Embryonic facial prominence (tissue), 1 donor: Measurements from ENCODE around the gene VASP.

Experiments used
- DNase-seq: peaks from one replicate; pipeline ENCODE4 v3.0.0-alpha.2; 2016; ENCODE audit errors: extremely low spot score

The VASP gene

DNA sequence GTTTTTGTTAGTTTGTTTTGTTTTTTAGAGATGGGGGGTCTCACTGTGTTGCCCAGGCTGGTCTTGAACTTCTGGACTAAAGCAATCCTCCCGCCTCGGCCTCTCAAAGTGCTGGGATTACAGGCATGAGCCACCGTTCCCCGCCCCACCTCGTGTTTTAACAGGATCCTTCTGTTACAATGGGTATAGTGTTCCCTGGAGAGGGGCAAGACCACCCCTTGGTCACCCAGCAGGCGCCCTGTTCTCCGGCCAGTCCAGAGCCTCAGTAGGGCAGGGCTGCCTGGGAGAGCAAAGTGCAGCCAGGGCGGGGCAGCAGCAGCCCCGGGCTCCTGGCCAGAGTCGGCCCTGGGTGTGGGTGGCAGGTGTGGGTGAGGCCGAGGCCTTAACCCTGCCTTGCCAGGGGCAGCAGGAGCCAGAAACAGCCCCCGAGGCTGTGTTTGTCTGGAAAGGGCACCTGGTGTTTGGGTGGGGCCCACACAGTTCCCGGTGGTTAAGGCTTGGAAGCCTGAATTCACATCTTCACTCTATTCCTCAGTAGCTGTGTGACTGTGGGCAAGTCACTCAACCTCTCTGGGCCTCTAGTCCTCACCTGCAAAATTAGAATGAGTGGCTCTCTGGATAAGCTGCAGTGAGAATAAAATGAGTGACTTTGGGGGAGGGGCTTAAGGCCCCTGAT is 7.2 kb downstream of the VASP start:
- no peak for DNase-seq

GRCh38 chr19:45515081-45515624 is 7.9 kb downstream of the VASP start:
- DNase-seq = no peak

DNA sequence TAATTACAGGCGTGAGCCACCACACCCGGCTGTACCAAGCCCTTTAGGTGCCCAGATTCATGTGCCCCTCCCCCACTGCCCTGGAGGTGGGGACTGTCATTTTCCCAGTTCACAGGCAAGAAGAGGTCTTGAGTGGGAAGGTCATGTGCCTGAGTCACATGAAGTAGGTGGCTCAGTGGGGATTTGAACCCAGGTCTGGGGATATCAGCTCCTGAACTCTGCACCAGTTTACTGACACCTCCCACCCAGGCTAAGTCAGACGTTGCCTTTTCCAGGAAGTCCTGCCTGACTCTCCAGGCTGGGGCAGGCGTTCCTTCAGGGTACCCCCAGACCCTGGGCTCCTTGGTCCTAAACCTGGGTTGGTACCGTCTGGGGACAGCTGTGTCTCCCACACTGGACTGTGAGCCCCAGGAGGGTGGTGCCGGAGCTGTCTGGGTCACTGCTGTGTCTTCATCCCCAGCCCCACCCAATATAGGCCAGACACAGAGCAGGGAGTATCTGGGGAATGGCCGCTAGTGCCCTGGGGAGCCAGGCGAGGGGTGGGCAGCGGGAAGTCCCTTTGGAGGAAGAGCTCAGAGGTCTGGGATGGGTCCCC is 8.6 kb downstream of the VASP start:
- no peak for DNase-seq

GRCh38 chr19:45517238-45517637 is 10.0 kb downstream of the VASP start:
- DNase-seq = no peak

DNA sequence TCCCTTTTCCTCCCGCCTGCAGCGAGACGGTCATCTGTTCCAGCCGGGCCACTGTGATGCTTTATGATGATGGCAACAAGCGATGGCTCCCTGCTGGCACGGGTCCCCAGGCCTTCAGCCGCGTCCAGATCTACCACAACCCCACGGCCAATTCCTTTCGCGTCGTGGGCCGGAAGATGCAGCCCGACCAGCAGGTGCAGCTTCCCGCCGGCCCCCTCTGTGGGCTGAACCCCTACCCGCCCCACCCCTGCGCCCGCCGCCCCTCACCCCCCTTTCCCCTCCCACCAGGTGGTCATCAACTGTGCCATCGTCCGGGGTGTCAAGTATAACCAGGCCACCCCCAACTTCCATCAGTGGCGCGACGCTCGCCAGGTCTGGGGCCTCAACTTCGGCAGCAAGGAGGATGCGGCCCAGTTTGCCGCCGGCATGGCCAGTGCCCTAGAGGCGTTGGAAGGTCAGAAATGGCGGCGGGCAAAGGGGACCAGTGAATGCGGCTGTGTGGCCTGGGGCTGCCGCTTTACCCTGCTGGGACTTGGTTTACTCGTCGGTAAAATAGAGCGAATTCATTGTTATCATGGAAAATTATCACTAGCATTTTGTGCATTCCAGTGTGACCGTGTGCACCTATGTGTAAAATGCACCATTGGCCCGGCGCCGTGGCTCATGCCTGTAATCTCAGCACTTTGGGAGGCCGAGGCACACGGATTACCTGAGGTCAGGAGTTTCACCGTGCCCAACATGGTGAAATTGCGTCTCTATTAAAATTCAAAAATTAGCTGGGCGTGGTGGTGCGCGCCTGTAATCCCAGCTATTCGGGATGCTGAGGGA is 10.6 kb downstream of the VASP start:
- DNase-seq = no peak

DNA sequence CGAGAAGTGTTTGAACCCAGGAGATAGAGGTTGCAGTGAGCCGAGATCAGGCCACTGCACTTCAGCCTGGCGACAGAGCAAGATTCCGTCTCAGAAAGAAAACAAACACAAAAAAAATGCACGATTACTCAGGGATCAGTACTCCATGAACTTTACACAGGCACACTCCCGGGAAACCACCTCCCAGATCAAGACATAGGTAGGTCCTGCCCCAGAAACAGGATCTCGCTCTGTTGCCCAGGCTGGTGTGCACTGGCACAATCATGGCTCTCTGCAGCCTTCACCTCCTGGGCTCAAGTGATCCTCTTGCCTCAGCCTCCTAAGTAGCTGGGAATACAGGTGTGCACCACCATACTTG is 11.2 kb downstream of the VASP start:
- DNase-seq = no peak

GRCh38 chr19:45522010-45522941 is 15.0 kb downstream of the VASP start:
- DNase-seq = no peak

- DNase-seq = peak; percentile 84
Measured at GRCh38 chr19:45523642-45524256, 16.5 kb downstream of the VASP start.

DNA sequence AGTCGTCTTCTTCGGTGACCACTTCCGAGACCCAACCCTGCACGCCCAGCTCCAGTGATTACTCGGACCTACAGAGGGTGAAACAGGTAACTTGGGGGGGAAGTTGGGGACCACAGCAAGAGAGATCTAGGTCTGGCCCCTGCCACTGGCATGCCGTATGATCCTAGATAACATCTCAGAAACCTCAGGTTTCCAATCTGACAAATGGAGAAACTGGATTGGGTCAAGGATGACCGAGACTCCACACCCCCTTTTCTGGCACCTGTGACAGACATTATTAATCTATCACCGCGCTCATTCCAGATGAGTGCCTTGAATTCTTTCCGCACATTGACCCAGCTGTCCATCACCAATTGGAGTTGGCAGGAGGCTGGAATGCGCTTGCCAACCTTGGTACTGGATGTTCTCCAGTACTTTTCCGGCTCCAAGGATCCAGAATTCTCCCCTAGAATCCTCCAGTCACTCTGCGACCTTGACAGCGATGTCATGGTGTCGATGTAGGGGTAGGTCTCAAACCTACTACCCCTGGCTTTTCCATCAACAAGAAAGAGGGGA is 17.4 kb downstream of the VASP start:
- no peak for DNase-seq

- no peak for DNase-seq
Measured at GRCh38 chr19:45526143-45526542, 18.9 kb downstream of the VASP start.

GRCh38 chr19:45526971-45527370 is 19.7 kb downstream of the VASP start:
- no peak for DNase-seq

GRCh38 chr19:45527731-45528130 is 20.5 kb downstream of the VASP start:
- DNase-seq = no peak

- no peak for DNase-seq
Measured at GRCh38 chr19:45528149-45528743, 21.0 kb downstream of the VASP start.

DNA sequence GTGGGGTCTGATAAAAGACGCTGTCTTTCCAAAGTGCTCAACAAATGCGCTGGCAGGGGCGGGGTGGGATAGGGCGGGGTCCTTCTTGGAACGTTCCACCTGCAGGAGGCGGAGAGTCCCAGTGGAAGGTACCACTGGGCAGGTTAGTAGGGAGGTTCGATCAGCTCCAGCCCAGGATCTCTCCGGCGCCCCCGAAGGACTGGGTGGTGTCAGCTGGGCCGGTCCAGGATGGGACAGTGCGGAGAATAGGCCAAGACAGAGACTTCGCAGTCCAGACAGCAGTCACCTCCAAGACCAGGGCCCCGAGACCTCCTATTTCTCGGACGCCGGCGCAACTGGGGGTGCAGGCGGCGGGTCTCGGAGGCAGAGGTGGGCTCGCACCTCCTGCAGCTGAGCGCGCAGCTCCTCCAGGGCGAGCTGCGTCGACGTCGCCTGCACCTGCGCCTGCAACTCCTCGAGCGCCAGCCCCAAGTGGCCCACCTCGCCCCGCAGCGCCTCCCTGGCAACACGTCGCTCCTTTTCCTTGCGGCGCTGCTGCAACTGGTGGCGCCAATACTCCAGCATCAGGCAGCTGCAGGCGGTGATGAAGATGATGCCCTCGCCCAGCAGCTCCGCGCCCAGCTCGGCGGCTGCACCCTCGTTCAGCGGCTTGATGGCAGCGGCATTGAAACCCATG is 21.6 kb downstream of the VASP start:
- DNase-seq = peak; percentile 36

DNA sequence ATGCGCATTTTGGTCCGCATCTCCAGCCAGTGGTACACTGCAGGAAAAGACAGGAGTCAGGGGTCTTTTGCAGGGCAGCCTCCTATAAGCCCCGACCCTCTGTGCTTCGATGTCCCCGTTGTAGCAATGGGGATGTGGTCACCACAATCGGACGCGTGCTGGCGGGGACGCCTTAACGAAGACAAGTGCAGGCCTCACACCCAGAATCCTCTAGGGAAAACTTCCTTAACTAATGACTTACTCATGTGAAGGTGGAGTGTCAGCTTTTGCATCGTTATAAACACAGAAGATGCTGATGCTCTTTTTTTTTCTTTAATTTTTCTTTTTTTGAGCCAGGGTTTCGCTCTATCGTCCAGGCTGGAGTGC is 22.1 kb downstream of the VASP start:
- no peak for DNase-seq

- no peak for DNase-seq
Measured at GRCh38 chr19:45531349-45531748, 24.1 kb downstream of the VASP start.

GRCh38 chr19:45539459-45539858 is 32.2 kb downstream of the VASP start:
- no peak for DNase-seq

- no peak for DNase-seq
Measured at GRCh38 chr19:45542234-45542668, 35.0 kb downstream of the VASP start.

DNA sequence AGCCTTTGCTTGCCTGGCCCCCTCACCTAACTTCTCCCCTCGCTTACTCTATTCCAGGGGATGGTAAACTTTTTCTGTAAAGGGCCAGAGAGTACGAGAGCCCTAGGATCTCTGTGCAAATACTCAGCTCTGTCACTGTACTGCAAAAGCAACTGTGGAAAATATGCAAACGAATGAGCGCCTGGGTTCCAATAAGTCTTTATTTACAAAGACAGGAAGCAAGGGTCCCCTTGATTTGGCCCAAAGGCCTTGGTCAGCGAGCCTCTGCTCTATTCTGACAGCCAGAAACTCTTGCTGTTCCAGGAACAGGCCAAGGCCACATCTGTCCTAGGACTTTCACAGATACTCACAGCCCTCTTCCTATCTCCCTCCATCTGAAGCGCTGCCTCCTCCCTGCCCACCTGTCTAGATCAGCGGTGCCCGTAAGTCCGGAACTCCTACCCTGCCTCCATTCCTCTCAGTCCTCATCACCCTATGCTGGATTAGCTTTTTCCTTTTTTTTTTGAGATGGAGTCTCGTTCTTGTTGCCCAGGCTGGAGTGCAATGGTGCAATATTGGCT is 40.0 kb downstream of the VASP start:
- DNase-seq = no peak
